ENCODE results near the gene LAMA2.
A peak's percentile ranks its signal among the peaks of the same experiment; 100 is the strongest.

The LAMA2 gene

DNA sequence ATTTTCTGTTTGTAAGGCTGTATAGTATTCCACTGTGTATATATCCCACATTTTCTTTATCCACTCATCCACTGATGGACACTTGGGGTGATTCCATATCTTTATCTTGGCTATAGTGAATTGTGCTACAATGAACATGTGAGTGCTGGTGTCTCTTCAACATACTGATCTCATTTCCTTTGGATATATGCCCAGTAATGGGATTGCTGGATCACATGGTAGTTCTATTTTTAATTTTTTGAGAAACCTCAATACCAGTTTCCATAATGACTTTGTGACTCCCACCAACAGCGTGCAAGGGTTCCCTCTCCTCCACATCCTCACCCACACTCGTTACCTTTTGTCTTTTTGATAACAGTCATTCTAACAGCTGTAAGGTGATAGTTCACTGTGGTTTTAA is 661.0 kb downstream of the LAMA2 start:
- TF ChIP-seq, protein P1, sequence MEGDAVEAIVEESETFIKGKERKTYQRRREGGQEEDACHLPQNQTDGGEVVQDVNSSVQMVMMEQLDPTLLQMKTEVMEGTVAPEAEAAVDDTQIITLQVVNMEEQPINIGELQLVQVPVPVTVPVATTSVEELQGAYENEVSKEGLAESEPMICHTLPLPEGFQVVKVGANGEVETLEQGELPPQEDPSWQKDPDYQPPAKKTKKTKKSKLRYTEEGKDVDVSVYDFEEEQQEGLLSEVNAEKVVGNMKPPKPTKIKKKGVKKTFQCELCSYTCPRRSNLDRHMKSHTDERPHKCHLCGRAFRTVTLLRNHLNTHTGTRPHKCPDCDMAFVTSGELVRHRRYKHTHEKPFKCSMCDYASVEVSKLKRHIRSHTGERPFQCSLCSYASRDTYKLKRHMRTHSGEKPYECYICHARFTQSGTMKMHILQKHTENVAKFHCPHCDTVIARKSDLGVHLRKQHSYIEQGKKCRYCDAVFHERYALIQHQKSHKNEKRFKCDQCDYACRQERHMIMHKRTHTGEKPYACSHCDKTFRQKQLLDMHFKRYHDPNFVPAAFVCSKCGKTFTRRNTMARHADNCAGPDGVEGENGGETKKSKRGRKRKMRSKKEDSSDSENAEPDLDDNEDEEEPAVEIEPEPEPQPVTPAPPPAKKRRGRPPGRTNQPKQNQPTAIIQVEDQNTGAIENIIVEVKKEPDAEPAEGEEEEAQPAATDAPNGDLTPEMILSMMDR (IDR thresholded peaks at IDR 0.05; ENCODE audit: low read length, missing control alignments), result no peak
- H3K4me3 ChIP-seq (replicated peaks; ENCODE audit: low read depth, low read length), result no peak overlapping the region
- peak; percentile 49 for DNase-seq (ENCODE audit: low read depth)

DNA sequence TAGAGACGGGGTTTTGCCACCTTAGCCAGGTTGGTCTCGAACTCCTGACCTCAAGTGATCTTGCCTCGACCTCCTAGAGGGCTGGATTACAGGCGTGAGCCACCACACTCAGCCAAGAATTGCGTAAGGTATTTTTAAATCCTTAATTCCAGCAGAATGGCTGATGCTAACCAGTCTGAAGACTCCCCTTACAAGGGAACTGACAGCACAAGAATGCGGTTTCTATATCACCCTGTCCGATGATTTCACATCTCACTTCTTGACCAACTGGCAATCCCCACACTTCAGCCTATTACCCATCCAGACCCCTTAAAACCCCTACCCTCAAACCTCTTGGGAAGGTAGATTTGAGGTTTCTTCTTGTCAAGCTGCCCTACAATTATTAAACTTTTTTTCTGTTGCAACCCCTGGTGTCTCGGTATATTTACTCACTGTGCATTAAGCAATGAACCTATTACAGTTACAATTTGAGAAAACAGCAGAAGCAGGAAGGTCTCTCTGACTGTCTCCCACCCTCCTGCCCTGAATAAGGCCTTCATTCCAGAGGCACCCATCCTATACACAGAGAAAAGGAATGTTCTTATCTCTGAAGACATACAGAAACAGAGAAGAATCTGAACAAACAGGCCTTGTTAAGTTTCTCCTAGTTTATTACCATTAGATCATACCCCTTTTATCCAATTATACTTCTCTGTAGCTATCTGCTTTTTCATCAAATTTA is 662.1 kb downstream of the LAMA2 start:
- DNase-seq (ENCODE audit: low read depth), result peak; percentile 11
- H3K4me3 ChIP-seq (replicated peaks; ENCODE audit: low read depth, low read length), result no peak overlapping the region
- TF ChIP-seq, protein P1 (IDR thresholded peaks at IDR 0.05; ENCODE audit: low read length, missing control alignments), result no peak

DNA sequence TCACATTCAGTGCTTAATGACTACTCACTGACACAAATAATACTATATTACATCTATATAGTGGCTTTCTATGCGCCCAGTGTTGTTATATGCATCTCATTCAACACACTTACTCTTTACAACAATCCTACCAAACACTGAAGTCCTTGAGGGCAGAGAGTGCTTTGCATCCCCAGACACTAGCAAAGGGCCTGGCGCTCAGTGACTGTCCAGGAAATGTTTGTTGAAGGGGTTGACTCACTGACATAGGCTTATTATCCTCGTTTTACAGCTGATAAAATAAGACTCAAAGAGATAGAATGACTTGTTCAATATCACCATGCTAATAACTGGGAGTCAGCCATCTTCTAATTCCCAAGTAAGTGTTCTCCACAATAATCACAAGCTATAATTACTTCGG is 663.8 kb downstream of the LAMA2 start:
- no peak overlapping the region for H3K4me3 ChIP-seq (replicated peaks; ENCODE audit: low read depth, low read length)
- DNase-seq (ENCODE audit: low read depth), result no peak
- TF ChIP-seq, protein P1 (IDR thresholded peaks at IDR 0.05; ENCODE audit: low read length, missing control alignments), result no peak

DNA sequence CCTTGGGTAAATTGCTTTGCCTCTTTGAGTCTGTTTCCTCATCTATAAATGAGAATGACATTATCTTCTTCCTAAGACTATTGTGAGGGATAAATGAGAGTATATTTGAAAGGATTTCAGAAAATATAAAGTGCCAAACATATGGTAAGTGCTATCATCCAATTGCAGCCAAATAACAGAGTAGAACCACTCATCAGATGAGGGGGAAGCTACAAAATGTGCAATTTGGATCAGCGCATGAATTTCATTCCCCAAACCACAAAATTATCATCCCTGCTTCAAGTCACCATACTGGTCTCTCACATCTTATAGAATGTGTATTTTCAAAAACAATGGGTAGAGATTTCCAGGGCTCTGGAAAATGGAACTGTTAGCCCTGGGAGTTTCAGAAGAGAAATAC is 668.5 kb downstream of the LAMA2 start:
- no peak overlapping the region for H3K4me3 ChIP-seq (replicated peaks; ENCODE audit: low read depth, low read length)
- no peak for DNase-seq (ENCODE audit: low read depth)
- TF ChIP-seq, protein P1 (IDR thresholded peaks at IDR 0.05; ENCODE audit: low read length, missing control alignments), result no peak

DNA sequence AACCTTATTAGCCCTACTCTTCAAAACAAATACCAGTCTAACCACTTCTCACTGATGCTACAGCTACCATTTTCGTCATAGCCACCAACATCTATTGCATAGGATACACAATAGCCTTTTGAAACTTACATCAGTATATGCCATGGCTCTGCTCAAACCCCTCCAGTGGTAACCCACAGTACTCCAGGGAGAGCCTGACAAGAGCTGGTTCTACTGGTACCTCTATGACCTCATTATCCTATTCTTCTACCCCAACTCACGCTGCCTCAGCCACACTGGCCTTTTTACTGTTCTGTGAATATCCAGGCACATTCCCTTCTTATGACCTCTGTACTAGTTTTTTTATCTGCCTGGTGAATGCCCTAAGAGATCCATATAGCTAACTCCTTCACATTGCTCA is 669.5 kb downstream of the LAMA2 start:
- DNase-seq (ENCODE audit: low read depth), result no peak
- H3K4me3 ChIP-seq (replicated peaks; ENCODE audit: low read depth, low read length), result no peak overlapping the region
- TF ChIP-seq, protein P1 (IDR thresholded peaks at IDR 0.05; ENCODE audit: low read length, missing control alignments), result no peak

DNA sequence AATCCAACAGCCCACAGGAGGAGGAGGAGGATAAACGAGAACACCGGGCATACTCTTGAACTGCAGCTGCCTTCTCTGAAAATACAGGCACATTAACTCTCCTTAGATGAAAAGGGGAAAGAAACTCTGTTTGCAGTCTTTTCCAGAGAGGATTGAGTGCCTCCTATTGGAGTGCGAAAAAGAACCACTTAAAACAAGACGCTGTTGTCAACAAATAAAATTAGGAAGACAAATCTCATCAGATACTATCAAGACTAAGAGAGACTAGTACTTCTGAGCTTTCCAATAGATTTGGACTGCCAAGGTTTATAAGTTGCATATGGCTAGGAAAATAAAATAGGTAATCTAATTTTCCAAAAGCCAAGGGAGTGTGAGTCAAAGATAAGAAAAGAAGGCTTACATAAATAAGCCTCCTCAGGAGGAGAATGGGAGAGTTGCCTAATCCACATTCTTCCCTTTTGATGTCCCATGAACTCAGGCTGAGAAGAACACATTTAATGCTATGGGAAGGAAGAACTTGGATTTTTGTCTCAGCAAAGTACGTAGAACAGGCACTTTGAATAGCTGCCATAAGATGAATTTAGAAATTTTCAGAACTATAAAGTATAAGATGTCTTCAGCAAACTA is 672.4 kb downstream of the LAMA2 start:
- TF ChIP-seq, protein P1 (IDR thresholded peaks at IDR 0.05; ENCODE audit: low read length, missing control alignments), result no peak
- no peak overlapping the region for H3K4me3 ChIP-seq (replicated peaks; ENCODE audit: low read depth, low read length)
- DNase-seq (ENCODE audit: low read depth), result peak; percentile 89

DNA sequence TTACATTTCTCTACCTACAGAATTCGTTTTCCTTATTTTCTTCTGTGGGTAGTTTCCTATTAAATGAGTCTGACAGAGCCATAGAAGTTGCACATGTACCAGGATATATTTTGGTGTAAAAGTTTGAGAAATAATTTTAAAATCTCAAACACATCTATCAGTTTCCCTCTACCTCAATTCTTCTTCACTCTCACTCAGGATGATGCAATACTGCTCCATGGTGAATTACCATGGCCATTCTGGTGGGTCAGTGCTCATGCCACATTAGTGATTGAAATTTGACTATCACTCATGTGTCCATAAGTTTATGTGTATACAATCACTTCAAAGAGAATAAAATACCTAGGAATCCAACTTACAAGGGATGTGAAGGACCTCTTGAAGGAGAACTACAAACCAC is 675.3 kb downstream of the LAMA2 start:
- no peak for DNase-seq (ENCODE audit: low read depth)
- H3K4me3 ChIP-seq (replicated peaks; ENCODE audit: low read depth, low read length), result no peak overlapping the region
- TF ChIP-seq, protein P1 (IDR thresholded peaks at IDR 0.05; ENCODE audit: low read length, missing control alignments), result no peak

All from fibroblast of pulmonary artery (primary cell).